Nephron (organoid): Measurements from ENCODE around the gene C5orf15.

Source experiments
- H3K27ac Mint-ChIP-seq, 3 experiments: 2 replicates each; pipeline ENCODE4 v1.8.0; 2020; ENCODE audit warnings: mixed read lengths in 3 of 3, mild to moderate bottlenecking in 2 of 3, moderate library complexity in 1 of 3
- H3K27me3 Mint-ChIP-seq: 2 replicates; pipeline ENCODE4 v1.8.0; 2021; ENCODE audit warnings: low read depth, mild to moderate bottlenecking, moderate library complexity, mixed read lengths
- H3K36me3 Mint-ChIP-seq: 2 replicates; pipeline ENCODE4 v1.8.0; 2020; ENCODE audit warnings: low read depth, mixed read lengths
- H3K4me1 Mint-ChIP-seq: 2 replicates; pipeline ENCODE4 v1.8.0; 2020; ENCODE audit warnings: mixed read lengths
- H3K4me3 Mint-ChIP-seq, 3 experiments: 2 replicates each; pipeline ENCODE4 v1.8.0; 2020; ENCODE audit warnings: mild to moderate bottlenecking in 3 of 3, mixed read lengths in 3 of 3, moderate library complexity in 2 of 3
- H3K9me3 Mint-ChIP-seq: 2 replicates; pipeline ENCODE4 v1.8.0; 2020; ENCODE audit warnings: mixed read lengths
- TF ChIP-seq, protein P1 (sequence below), 3 experiments: fragments of 200-600 bp; sonication (generic); IDR thresholded peaks; one replicate each; pipeline ENCODE4 v1.5.0; 2021; ENCODE audit warnings: antibody characterized with exemption in 3 of 3; ENCODE audit not compliant: unreplicated experiment in 3 of 3

C5orf15 gene

GRCh38 chr5:133968204-133968980 lies at the start of gene C5orf15:
Gene C5orf15, minus strand, starts transcription at chr5:133968625. Its CDS starts 41 bp downstream, at chr5:133968584.
- H3K27ac Mint-ChIP-seq = peak within 1 kb of the TSS; percentile 88 to 96 (median 94)
- TF ChIP-seq, protein P1, sequence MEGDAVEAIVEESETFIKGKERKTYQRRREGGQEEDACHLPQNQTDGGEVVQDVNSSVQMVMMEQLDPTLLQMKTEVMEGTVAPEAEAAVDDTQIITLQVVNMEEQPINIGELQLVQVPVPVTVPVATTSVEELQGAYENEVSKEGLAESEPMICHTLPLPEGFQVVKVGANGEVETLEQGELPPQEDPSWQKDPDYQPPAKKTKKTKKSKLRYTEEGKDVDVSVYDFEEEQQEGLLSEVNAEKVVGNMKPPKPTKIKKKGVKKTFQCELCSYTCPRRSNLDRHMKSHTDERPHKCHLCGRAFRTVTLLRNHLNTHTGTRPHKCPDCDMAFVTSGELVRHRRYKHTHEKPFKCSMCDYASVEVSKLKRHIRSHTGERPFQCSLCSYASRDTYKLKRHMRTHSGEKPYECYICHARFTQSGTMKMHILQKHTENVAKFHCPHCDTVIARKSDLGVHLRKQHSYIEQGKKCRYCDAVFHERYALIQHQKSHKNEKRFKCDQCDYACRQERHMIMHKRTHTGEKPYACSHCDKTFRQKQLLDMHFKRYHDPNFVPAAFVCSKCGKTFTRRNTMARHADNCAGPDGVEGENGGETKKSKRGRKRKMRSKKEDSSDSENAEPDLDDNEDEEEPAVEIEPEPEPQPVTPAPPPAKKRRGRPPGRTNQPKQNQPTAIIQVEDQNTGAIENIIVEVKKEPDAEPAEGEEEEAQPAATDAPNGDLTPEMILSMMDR (IDR thresholded peaks at IDR 0.05; ENCODE audit: unreplicated experiment in 3 of 3) = peak in 1 of 3 experiments; percentile 22
- peaks cover 36% of the 10 kb centered on the region for H3K4me1 Mint-ChIP-seq
- peak within 1 kb of the TSS; percentile 93 to 97 (median 97) for H3K4me3 Mint-ChIP-seq
- no peaks in the 10 kb centered on the region for H3K27me3 Mint-ChIP-seq
- H3K36me3 Mint-ChIP-seq = peaks cover 33% of the 10 kb centered on the region
- no peaks in the 10 kb centered on the region for H3K9me3 Mint-ChIP-seq

DNA sequence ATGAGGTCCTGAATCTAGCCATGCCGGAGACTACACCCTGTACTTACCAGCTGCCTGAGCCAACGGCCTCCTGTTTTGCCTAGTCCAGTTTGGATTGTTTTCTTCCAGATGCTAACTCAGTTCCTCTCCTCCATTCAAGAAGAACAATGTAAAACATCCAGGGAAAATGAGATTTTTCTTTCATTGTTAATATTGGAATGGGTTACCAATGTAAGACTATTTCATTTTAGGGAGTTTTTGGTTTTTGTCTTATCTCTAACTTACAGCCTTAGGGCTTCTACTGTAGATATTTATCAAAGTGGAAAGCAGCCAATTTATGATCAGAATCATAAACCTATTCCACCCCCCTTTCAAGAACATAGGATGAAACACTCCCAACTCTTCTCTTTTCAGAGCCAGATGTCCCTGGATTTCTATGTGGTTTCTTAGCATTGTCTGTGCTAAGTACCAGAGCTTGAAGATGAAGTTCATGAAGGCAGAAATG lies 39.9 kb upstream of the C5orf15 start:
- no peaks in the 10 kb centered on the region for H3K36me3 Mint-ChIP-seq
- peaks cover 7% of the 10 kb centered on the region for H3K27me3 Mint-ChIP-seq
- peaks cover 24% of the 10 kb centered on the region for H3K4me1 Mint-ChIP-seq
- H3K4me3 Mint-ChIP-seq = peak overlapping the region; percentile 42 to 76 (median 72)
- H3K27ac Mint-ChIP-seq = peak overlapping the region; percentile 60 to 82 (median 78)
- H3K9me3 Mint-ChIP-seq = peaks cover 3% of the 10 kb centered on the region
- TF ChIP-seq, protein P1 (IDR thresholded peaks at IDR 0.05; ENCODE audit: unreplicated experiment in 3 of 3) = no peak

DNA sequence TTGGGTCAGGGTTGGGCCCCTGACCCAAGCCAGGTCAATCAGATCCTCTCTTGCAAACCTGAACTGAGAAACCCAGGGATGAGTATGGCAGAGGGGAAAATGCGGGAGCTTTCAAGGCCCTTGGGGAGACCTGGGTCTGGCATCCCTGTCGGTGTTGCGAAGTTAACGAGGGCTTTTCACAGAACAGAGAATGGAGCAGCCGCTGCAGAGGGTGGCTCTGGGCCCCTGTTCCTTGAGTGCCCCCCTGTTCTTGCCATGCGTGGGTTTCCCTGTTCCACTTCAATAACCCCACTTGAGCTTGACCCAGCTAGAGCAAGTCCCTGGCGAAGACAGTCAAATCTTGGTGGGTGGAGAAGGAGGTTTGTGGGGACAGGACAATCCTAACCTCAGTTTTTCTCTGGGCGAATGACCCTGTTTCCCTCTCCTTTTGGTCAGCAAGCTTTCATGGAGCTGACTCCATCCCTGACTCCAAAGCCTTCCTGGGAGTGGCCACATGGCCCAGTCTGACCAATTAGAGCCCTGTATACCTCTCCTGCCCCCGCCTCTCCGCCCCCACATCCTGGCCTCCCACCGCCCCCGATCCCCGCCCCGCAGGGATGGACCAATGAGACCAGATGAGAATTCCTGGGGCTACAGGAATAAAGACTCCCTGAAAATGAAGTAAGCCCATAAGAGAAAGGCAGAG lies 39.3 kb upstream of the C5orf15 start:
- Mint-ChIP-seq H3K4me3 (peak overlapping the region; percentile 42 to 76 (median 72)), H3K27me3 (peaks cover 7% of the 10 kb centered on the region), H3K4me1 (peaks cover 29% of the 10 kb centered on the region), H3K9me3 (peaks cover 3% of the 10 kb centered on the region), H3K36me3 (no peaks in the 10 kb centered on the region), H3K27ac (peak overlapping the region; percentile 60 to 82 (median 78))
- TF ChIP-seq, protein P1 (IDR thresholded peaks at IDR 0.05; ENCODE audit: unreplicated experiment in 3 of 3) = no peak

GRCh38 chr5:134006115-134006514 lies 37.7 kb upstream of the C5orf15 start:
- Mint-ChIP-seq H3K9me3 (no peaks in the 10 kb centered on the region), H3K4me1 (peaks cover 41% of the 10 kb centered on the region), H3K36me3 (peaks cover 10% of the 10 kb centered on the region), H3K27ac (peak overlapping the region; percentile 99 to 100 (median 99)), H3K27me3 (peaks cover 3% of the 10 kb centered on the region), H3K4me3 (peak overlapping the region; percentile 94 to 96 (median 95))
- TF ChIP-seq, protein P1 (IDR thresholded peaks at IDR 0.05; ENCODE audit: unreplicated experiment in 3 of 3) = no peak

GRCh38 chr5:134005417-134006061 lies 37.1 kb upstream of the C5orf15 start:
- TF ChIP-seq, protein P1 (IDR thresholded peaks at IDR 0.05; ENCODE audit: unreplicated experiment in 3 of 3) = no peak
- Mint-ChIP-seq H3K27me3 (peaks cover 3% of the 10 kb centered on the region), H3K9me3 (no peaks in the 10 kb centered on the region), H3K27ac (peak overlapping the region; percentile 99 to 100 (median 99)), H3K4me1 (peaks cover 46% of the 10 kb centered on the region), H3K36me3 (peaks cover 13% of the 10 kb centered on the region), H3K4me3 (peak overlapping the region; percentile 94 to 96 (median 95))
